ENCODE results near the gene NFKBIE. TPM values are rescaled to one million over a fixed set of nuclear protein-coding genes. Genes with fewer than 3 reads are reported as not detected.

NFKBIE gene
- total and polyA plus RNA-seq, 2 of the 13 experiments (the other 11 are each of a cell fraction or from before 2014, with no cell fraction given): 6.7 to 14.5 TPM

GRCh38 chr6:44312901-44313788, 47.8 kb upstream of the NFKBIE start, which contains the start of gene AARS2 (continued):
- TF ChIP-seq NR0B2 (CRISPR knock-in tag; IDR thresholded peaks at IDR 0.05): no peak; the same call in none of the 2 replicates
- peak; percentile 93 for TF ChIP-seq DRAP1 (CRISPR knock-in tag; IDR thresholded peaks at IDR 0.05)
- peak; percentile 87; the same call in 1 of the 2 replicates for TF ChIP-seq ISX (CRISPR knock-in tag; conservative IDR thresholded peaks at IDR 0.05)
- peak; percentile 85 for TF ChIP-seq FOXO1 (CRISPR knock-in tag; IDR thresholded peaks at IDR 0.05)
- no peak for TF ChIP-seq ELF4 (CRISPR knock-in tag; IDR thresholded peaks at IDR 0.05; ENCODE audit: borderline replicate concordance)
- peak; percentile 97 for TF ChIP-seq ZMYM3 (CRISPR knock-in tag; IDR thresholded peaks at IDR 0.05)
- TF ChIP-seq MLXIP (CRISPR knock-in tag; IDR thresholded peaks at IDR 0.05; ENCODE audit: borderline replicate concordance): no peak
- peak; percentile 84; the same call in 1 of the 2 replicates for TF ChIP-seq ATAD3A (CRISPR knock-in tag; IDR thresholded peaks at IDR 0.05)
- TF ChIP-seq ZBTB49 (CRISPR knock-in tag; IDR thresholded peaks at IDR 0.05; ENCODE audit: borderline replicate concordance): peak; percentile 90; the same call in 1 of the 2 replicates
- TF ChIP-seq ZNF674 (CRISPR knock-in tag; IDR thresholded peaks at IDR 0.05; ENCODE audit: low read depth): no peak
- TF ChIP-seq ZSCAN5A (CRISPR knock-in tag; IDR thresholded peaks at IDR 0.05; ENCODE audit: borderline replicate concordance): peak; percentile 99
- peak; percentile 82; the same call in 1 of the 2 replicates for TF ChIP-seq ZBTB10 (CRISPR knock-in tag; IDR thresholded peaks at IDR 0.05; ENCODE audit: borderline replicate concordance)
- TF ChIP-seq NFRKB (IDR thresholded peaks at IDR 0.05): no peak; the same call in 1 of the 2 replicates
- no peak for TF ChIP-seq HMGA1 (CRISPR knock-in tag; conservative IDR thresholded peaks at IDR 0.05)
- peak; percentile 94 for TF ChIP-seq ZFX (CRISPR knock-in tag; IDR thresholded peaks at IDR 0.05; ENCODE audit: low read depth)

Data from HepG2 (cell line).